GM19463 (cell line): ENCODE results near the gene UBAC2.
A peak's percentile ranks its signal among the peaks of the same experiment; 100 is the strongest.
"Not testable (repeated sequence)": the region's sequence is repeated elsewhere in the genome, so short reads cannot be mapped to it uniquely, and the experiment has no call there.

ENCODE experiments used
- ATAC-seq: cut with Tn5 transposase; IDR thresholded peaks from one replicate; pipeline ENCODE4 v1.9.1; 2021; ENCODE audit warnings: mild to moderate bottlenecking, moderate library complexity; ENCODE audit not compliant: unreplicated experiment

The UBAC2 gene

DNA sequence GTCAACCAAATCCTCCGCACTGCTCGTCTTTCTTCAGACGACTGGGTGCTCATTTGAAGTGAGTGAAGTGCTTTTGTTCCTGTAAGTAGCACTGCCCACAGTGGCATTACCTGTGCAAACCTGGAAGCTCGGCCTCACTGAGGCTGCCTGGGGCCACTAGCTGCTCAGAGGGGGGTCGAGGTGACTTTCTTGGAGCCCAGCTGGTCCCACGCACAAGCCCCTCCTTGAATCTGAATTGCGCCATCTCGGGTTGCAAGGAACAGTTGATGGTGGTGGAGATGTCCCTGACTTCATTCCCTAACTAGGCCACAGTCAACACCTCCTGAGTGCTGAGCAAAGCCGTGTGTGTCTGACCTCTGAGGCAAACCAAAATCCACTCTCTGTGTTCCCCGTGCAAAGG lies 185.8 kb downstream of the UBAC2 start:
- ATAC-seq = no peak

GRCh38 chr13:99386911-99387788 lies 186.5 kb downstream of the UBAC2 start:
- ATAC-seq = peak; percentile 62

DNA sequence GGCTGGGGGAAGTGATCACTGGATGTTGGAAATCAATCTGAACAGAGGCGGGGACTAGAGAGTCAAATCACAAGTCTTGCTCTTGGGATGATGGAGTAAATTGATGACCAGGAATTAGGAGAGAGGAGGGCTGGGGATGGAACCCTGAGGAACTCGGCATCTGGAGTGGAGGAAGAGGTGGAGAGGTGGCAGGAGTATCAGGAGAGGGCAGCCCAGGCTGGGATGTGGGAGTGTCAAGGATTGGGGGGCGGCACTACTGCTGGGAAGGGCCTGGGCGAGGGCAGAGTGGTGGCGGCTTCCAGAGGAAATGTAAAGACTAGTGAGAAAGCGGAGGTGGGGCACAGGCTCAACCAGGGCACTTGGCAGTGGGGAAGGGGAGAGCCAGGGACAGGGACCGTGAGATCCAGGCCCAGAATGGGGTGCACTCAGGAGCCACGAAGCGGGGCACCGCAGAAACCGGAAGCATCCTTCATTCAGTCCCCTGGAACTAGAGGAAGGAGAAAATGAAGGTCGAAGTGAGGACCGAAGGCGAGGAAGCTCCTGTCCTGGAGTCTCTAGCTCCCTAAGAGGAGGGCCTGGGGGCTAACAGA lies 187.8 kb downstream of the UBAC2 start:
- ATAC-seq = no peak

- ATAC-seq = not testable (repeated sequence)
These were observed 188.4 kb downstream of the UBAC2 start for GRCh38 chr13:99389094-99389493.

DNA sequence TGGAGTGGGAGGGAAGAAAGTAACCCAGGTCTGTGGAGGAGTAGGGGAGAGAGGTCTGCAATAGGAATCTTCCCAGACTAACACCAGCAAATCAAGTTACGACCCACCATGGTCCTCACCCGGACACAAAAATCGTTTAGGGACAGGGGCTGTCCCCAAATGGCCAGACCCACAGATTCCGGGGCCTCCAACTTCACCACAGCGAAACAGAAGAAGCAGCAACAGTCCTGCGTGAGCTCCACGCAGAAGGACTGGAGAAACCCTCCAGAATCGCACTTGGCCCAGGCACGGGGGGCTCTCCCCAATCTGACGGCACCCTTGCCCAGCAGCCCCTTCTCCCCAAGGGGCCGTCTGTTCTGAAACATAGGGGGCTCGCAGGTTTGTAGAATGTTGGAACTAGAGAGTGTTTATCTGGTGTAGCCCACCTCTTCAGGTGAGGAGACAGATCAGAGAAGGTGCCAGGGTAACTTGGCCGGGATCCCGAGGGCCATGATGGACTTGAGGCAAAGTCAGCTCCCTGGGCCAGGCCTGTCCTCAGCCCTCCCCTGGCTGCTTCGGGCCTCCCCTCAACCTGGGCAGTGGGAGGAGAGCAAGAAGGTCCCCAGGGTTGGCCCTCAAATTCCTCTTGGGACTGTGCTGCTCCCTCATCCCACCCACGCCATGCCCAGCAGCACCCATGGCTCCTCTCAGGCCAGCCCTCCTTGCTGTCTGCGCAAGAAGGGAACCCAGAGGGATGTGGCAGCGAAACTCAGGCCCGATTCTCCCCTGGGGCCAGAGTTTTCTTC lies 189.1 kb downstream of the UBAC2 start:
- ATAC-seq = no peak

DNA sequence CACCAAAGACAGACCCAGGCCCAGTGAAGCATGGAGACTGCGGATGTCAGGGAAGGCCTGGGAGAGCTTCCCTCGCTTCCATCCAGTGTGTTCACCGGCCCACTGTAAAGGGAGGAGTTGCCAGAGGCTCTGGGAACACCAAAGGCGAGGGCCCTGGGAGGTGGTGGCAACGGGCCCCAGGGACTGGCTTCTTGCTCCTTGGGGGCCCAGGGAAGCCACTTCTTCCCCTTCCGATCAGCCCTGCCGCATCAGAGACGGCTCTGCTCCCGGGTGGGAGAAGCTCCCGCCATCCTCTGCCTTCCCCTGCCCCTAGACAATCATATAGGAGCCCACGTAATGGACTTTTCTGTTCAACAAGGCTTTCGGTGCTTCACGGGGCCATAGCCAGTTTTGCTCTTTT lies 189.9 kb downstream of the UBAC2 start:
- no peak for ATAC-seq

DNA sequence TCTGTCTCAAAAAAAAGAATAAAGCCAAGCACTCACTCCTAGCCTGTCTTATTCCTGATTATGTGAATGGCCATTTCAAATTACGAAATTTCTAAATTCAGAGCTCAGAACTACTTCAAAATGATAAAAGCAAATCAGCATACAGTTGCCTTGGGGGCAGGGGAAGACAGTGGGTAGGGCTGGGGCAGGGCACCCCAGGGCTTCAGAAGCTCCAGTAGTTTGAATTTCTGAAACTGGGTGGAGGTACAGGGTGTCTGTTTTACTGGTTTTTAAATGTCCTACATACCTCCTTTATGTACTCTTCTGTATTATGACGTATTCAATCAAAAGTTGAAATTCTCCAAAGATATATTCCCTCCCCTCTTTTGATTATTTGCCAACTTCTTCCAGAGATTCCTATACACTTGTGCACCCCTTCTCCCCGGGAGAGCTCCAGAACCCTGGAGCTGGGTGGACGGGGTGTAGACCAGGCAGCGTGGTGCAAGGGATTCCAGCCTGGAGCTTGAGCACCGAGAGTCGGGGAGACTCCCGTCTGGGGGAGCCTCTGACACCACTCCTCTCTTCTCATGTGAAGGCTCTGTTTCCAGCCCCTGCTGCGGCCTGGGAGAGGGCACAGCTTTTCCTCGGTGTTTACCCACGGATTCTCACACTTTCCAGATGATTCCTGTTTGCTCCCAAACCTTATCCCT lies 191.3 kb downstream of the UBAC2 start:
- no peak for ATAC-seq

DNA sequence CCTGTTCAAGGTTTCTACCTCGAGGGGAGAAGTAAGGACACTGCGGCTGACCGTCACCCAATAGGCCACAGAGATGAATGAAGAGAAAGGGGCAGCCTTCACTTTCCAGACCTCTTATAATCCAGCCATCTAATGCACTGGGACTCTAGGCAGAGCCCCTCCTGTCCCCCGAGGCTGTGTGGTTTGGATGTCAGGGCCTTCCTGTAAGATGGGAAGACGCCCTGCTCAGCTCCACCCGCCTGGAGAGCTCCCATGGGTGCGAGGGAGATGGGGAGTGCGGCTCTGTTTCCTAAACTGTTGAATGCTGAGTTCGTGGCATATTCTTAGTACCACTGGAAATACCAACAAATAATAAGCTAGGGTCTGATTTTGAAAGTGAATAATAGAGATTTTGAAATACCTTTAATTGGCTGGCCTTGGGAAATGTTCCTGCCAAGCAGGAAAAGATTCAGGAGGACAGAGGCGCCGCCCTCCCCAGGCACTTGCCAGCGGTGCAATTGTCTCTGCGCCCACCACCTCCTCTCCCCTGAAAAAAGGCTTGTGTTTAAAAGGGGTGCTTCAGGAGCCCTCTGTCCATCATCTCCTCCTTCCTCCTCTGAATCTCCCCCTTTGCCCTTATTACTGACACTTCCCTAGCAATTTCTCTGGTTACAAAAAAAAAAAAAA lies 191.9 kb downstream of the UBAC2 start:
- no peak for ATAC-seq

DNA sequence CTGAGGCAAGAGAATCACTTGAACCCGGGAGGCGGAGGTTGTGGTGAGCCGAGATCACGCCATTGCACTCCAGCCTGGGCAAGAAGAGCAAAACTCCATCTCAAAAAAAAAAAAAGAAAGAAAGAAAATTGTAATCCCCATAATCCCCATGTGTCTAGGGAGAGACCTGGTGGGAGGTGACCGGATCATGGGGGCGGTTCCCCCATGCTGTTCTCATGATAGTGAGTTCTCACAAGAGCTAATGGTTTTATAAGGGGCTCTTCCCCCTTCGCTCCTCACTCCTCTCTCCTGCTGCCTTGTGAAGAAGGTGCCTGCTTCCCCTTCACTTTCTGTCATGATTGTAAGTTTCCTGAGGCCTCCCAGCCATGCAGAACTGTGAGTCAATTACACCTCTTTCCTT lies 192.7 kb downstream of the UBAC2 start:
- not testable (repeated sequence) for ATAC-seq

- ATAC-seq = no peak
These were observed 193.4 kb downstream of the UBAC2 start for GRCh38 chr13:99393791-99394735.

DNA sequence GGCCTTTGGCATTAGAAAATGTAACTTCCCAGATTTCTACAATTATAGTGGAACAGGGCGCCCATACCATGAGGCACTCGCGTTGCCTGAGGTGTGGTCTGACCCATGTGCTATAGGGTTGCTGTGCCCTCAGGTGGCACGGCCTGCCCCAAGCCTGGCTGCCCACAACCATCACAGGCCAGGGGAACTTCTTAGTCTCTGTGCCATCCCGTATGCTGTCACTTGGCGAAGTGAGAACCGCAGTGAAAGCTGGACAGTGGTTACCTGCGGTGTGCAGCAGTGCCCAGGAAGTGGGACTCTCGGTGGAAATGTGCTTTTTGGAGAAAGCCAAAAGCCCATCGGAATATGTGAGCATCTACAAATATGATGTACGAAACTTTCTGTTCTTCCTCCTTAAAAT lies 194.8 kb downstream of the UBAC2 start:
- ATAC-seq = no peak

GRCh38 chr13:99396446-99396845 lies 195.8 kb downstream of the UBAC2 start:
- ATAC-seq = no peak

GRCh38 chr13:99398071-99398470 lies 197.4 kb downstream of the UBAC2 start:
- no peak for ATAC-seq

DNA sequence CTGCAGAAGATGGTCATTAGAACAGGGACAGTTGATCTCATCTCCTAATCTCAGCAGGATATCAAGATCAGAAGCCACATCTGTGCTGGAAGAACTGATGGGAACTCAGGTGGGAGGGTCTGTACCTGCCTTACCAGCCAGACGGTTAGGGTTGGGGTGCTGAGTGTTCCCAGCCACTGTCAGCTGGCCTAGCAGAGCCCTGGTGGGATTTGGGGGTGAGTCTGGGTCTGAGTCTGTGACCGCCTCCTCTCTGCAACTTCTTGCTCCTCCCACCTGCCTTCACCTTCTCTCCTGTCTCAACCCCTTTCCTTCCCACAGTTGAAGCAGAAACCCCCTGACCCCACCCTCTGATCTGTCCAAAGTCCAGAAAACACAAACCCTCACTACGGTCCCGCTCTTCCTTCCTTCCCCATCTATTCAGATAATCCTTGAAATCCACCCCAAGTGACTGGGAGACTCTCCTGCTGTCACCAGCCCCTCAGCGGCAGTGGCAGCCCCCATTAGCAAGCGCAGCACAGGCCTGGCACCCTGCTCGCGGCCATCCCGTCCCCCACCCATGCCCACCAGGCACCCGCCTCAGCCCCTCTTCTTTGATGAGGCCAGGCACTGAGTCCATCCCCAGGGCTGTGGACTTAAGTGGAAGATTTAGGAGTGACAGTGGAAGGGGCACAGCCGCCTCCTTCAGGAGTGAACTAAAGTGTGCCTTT lies 198.4 kb downstream of the UBAC2 start:
- ATAC-seq = no peak

DNA sequence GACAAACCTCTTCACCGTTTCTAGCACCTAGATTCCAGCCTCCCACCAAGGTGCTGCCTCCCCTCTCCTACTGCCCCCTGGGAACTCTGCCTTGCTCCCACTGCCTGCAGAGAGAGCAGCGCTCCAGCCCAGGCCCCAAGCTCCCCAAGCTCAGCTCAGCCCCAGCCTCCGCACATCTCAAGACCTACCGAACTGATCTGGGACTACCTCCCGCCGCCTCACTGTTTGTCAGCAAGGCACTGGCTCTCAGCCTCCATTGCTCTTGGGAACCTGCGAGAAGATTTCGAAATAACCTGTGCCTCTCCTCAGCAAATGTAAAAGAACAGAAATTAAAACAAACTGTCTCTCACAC lies 198.9 kb downstream of the UBAC2 start:
- ATAC-seq = no peak

DNA sequence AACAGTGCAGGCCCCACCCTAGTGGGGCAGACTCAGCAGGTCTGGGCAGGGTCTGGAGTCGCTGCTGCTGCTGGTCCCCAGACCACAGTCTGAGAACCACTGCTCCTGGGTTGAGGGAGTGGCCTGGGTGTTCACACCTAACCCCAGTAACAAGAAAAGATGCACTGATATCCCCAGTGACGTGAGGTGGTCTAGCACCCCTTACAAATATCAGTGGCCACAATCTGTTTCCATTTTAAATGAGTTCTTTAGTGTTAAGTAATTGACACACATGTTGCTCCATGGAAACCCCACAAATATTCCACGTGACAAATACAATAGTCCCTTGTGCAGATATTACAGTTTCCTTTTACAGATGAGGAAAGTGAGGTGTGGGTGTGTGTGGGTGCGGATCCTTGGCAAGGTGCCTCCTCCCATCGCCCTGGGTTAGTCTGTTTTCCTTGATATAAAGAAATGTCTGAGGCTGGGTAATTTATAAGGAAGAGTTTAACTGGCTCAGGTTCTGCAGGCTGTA lies 202.9 kb downstream of the UBAC2 start:
- ATAC-seq = no peak

DNA sequence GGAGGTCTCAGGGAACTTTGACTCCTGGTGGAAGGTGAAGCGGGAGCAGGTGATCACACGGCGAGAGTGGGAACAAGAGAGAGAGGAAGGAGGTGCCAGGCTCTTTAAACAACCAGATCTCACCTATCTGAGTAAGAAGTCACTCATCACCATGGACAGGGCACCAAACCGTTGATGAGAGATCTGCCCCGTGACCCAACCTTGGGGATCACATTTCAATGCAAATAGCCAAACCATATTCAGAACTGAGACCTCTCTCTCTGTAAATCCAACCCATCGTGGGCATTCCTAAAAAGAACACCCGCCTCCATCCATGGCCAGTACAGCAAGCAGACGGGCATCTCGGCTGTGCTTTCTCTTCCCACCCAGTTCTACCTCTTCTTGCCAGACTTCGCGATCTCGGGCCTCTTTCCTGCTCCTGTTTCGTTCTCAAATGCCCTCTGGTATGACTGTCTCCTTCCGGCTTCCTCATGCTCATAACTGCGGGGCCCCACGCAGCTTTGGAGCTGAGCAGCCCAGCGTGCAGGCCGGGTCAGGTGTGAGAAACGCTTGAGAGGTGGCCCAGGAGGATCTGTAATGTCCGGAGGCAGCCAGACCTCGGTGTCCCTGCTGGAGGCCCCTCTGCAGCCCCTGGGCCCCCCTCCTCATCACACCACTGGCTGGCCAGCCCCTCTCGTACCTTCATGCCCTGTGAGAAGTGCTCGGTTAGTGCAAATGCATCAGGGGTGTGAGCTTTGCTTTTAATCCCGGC lies 203.5 kb downstream of the UBAC2 start:
- no peak for ATAC-seq

DNA sequence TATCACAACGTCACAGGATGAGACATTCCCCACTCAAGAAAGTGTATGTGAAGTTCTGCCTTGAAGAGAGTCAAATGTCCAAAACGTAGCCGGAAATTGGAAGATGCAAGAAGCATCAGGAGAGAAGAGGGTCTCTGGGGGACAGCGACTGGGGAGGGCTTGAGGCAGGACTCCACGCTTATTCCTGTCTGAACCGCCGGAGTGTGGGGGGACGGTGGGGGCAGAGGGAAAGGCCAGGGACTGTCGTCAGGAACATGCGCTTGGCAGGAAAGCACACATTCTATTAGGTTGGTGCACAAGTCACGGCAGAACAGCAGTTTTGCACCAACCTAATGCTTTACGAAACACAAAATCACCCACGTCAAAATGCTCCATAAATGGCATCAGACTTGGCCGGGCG lies 205.3 kb downstream of the UBAC2 start:
- no peak for ATAC-seq
